ENCODE data around the gene LRRC10B. TPM values are rescaled to one million over a fixed set of nuclear protein-coding genes. Genes with fewer than 3 reads are reported as not detected.

Gene LRRC10B
- total and polyA plus RNA-seq, 2 experiments from 2014 or later = 0.43 TPM; not detected in 1

- H3K9me3 ChIP-seq (ENCODE audit: low read depth) = no peaks in the 10 kb centered on the region
- H3K4me1 ChIP-seq (ENCODE audit: insufficient read depth) = no peaks in the 10 kb centered on the region
- 67 to 73% methylated on average over 10 to 11 of the region's 11 CpGs for WGBS, 2 experiments (ENCODE audit: low coverage in 1 of 2, low lambda C conversion rate in 2 of 2, missing lambda C conversion rate in 2 of 2)
Observed at GRCh38 chr11:61514050-61514917, 5.7 kb downstream of the LRRC10B start.

DNA sequence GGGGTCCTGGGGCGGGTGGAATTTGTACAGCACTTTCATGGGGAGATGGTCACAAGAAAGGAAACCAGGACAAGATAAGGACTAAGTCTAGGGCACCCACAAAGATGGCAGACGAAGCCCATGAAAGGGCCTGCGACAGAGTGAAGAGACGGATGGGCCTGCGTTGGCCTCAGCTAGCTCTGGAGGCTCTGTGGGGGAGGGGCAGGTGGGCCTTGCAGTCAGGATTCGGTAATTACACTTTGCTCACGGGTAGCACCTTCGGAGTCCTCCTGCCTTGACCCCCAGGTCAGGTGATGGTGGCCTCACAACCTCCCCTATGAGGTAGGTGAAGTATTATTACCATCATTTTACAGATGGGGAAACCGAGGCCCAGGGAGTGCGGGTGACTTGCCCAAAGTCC, 7.1 kb downstream of the LRRC10B start:
- DNase-seq = no peak
- no peak overlapping the region for H2AFZ ChIP-seq
- H3K4me3 ChIP-seq = no peak overlapping the region
- H3K27ac ChIP-seq = no peak overlapping the region
- in situ Hi-C loops (cut with MboI) = no loop called here
- H3K9me3 ChIP-seq (ENCODE audit: low read depth) = no peaks in the 10 kb centered on the region
- H3K9me2 ChIP-seq (ENCODE audit: insufficient read depth) = no peaks in the 10 kb centered on the region
- no peak overlapping the region for H3K9ac ChIP-seq
- H3F3A ChIP-seq (ENCODE audit: insufficient read depth) = no peaks in the 10 kb centered on the region
- H3K4me1 ChIP-seq (ENCODE audit: insufficient read depth) = no peaks in the 10 kb centered on the region
- WGBS, 2 experiments (ENCODE audit: low coverage in 1 of 2, low lambda C conversion rate in 2 of 2, missing lambda C conversion rate in 2 of 2) = 67 to 69% methylated on average over 10 of the region's 10 CpGs
- H3K79me2 ChIP-seq (ENCODE audit: insufficient read depth) = no peaks in the 10 kb centered on the region
- H3K4me2 ChIP-seq (ENCODE audit: unreplicated experiment) = no peak overlapping the region
- TF ChIP-seq EZH2 (IDR thresholded peaks at IDR 0.05; ENCODE audit: insufficient read depth, poor library complexity, severe bottlenecking) (no peak), EZH2phosphoT487 (IDR thresholded peaks at IDR 0.05; ENCODE audit: insufficient read depth, low read depth) (no peak)
- no peaks in the 10 kb centered on the region for H3K36me3 ChIP-seq (ENCODE audit: low read depth)
- H4K20me1 ChIP-seq (ENCODE audit: insufficient read depth) = no peaks in the 10 kb centered on the region
- H3K27me3 ChIP-seq (replicated peaks; ENCODE audit: insufficient read depth) = no peaks in the 10 kb centered on the region

More at GRCh38 chr11:61514050-61514917, 5.7 kb downstream of the LRRC10B start:
- no peak for DNase-seq
- no peaks in the 10 kb centered on the region for H3K79me2 ChIP-seq (ENCODE audit: insufficient read depth)
- no peaks in the 10 kb centered on the region for H4K20me1 ChIP-seq (ENCODE audit: insufficient read depth)
- H3K9ac ChIP-seq = no peak overlapping the region
- no peak overlapping the region for H3K4me3 ChIP-seq
- H3K4me2 ChIP-seq (ENCODE audit: unreplicated experiment) = no peak overlapping the region
- H3K27ac ChIP-seq = no peak overlapping the region
- H3F3A ChIP-seq (ENCODE audit: insufficient read depth) = no peaks in the 10 kb centered on the region
- no peaks in the 10 kb centered on the region for H3K27me3 ChIP-seq (replicated peaks; ENCODE audit: insufficient read depth)
- no peaks in the 10 kb centered on the region for H3K36me3 ChIP-seq (ENCODE audit: low read depth)
- in situ Hi-C loops (cut with MboI) = no loop called here
- TF ChIP-seq EZH2phosphoT487 (IDR thresholded peaks at IDR 0.05; ENCODE audit: insufficient read depth, low read depth) = no peak
- TF ChIP-seq EZH2 (IDR thresholded peaks at IDR 0.05; ENCODE audit: insufficient read depth, poor library complexity, severe bottlenecking) = no peak
- no peaks in the 10 kb centered on the region for H3K9me2 ChIP-seq (ENCODE audit: insufficient read depth)
- no peak overlapping the region for H2AFZ ChIP-seq

GRCh38 chr11:61516191-61516590, 7.6 kb downstream of the LRRC10B start:
- Histone ChIP-seq H3K27ac (no peak overlapping the region), H3K9ac (0 out of 2 replicates have a peak overlapping the region, but pooled peaks have one; percentile 11), H3K9me3 (ENCODE audit: low read depth) (no peaks in the 10 kb centered on the region), H3K79me2 (ENCODE audit: insufficient read depth) (no peaks in the 10 kb centered on the region), H2AFZ (peak overlapping the region; percentile 69), H3K4me2 (ENCODE audit: unreplicated experiment) (peak overlapping the region; percentile 67), H3K36me3 (ENCODE audit: low read depth) (no peaks in the 10 kb centered on the region), H3K9me2 (ENCODE audit: insufficient read depth) (no peaks in the 10 kb centered on the region), H4K20me1 (ENCODE audit: insufficient read depth) (no peaks in the 10 kb centered on the region), H3K27me3 (replicated peaks; ENCODE audit: insufficient read depth) (no peaks in the 10 kb centered on the region), H3K4me3 (peak overlapping the region; percentile 58; the same call in 1 of the 2 replicates), H3F3A (ENCODE audit: insufficient read depth) (no peaks in the 10 kb centered on the region), H3K4me1 (ENCODE audit: insufficient read depth) (no peaks in the 10 kb centered on the region)
- 38 to 50% methylated on average over 9 to 22 of the region's 22 CpGs for whole genome bisulfite sequencing, 2 experiments (ENCODE audit: low coverage in 1 of 2, low lambda C conversion rate in 2 of 2, missing lambda C conversion rate in 2 of 2)
- in situ Hi-C loops (cut with MboI) = no loop called here
- TF ChIP-seq EZH2phosphoT487 (IDR thresholded peaks at IDR 0.05; ENCODE audit: insufficient read depth, low read depth) = no peak
- no peak for TF ChIP-seq EZH2 (IDR thresholded peaks at IDR 0.05; ENCODE audit: insufficient read depth, poor library complexity, severe bottlenecking)
- peak; percentile 24 for DNase-seq

- TF ChIP-seq EZH2 (IDR thresholded peaks at IDR 0.05; ENCODE audit: insufficient read depth, poor library complexity, severe bottlenecking) (no peak), EZH2phosphoT487 (IDR thresholded peaks at IDR 0.05; ENCODE audit: insufficient read depth, low read depth) (no peak)
- Histone ChIP-seq H3K9me2 (ENCODE audit: insufficient read depth) (no peaks in the 10 kb centered on the region), H4K20me1 (ENCODE audit: insufficient read depth) (no peaks in the 10 kb centered on the region), H3K9me3 (ENCODE audit: low read depth) (no peaks in the 10 kb centered on the region), H3F3A (ENCODE audit: insufficient read depth) (no peaks in the 10 kb centered on the region), H2AFZ (peak overlapping the region; percentile 69), H3K4me1 (ENCODE audit: insufficient read depth) (no peaks in the 10 kb centered on the region), H3K4me2 (ENCODE audit: unreplicated experiment) (peak overlapping the region; percentile 67), H3K4me3 (peak overlapping the region; percentile 58; the same call in 1 of the 2 replicates), H3K27ac (no peak overlapping the region), H3K79me2 (ENCODE audit: insufficient read depth) (no peaks in the 10 kb centered on the region), H3K9ac (0 out of 2 replicates have a peak overlapping the region, but pooled peaks have one; percentile 11), H3K27me3 (replicated peaks; ENCODE audit: insufficient read depth) (no peaks in the 10 kb centered on the region), H3K36me3 (ENCODE audit: low read depth) (no peaks in the 10 kb centered on the region)
- DNase-seq = peak; percentile 45
- in situ Hi-C loops (cut with MboI) = no loop called here
- WGBS, 2 experiments (ENCODE audit: low coverage in 1 of 2, low lambda C conversion rate in 2 of 2, missing lambda C conversion rate in 2 of 2) = 15 to 17% methylated on average over 23 of the region's 23 CpGs
Observed at GRCh38 chr11:61516675-61517572, 8.4 kb downstream of the LRRC10B start.
